Measurements from ENCODE around the gene PYGB.

PYGB gene

DNA sequence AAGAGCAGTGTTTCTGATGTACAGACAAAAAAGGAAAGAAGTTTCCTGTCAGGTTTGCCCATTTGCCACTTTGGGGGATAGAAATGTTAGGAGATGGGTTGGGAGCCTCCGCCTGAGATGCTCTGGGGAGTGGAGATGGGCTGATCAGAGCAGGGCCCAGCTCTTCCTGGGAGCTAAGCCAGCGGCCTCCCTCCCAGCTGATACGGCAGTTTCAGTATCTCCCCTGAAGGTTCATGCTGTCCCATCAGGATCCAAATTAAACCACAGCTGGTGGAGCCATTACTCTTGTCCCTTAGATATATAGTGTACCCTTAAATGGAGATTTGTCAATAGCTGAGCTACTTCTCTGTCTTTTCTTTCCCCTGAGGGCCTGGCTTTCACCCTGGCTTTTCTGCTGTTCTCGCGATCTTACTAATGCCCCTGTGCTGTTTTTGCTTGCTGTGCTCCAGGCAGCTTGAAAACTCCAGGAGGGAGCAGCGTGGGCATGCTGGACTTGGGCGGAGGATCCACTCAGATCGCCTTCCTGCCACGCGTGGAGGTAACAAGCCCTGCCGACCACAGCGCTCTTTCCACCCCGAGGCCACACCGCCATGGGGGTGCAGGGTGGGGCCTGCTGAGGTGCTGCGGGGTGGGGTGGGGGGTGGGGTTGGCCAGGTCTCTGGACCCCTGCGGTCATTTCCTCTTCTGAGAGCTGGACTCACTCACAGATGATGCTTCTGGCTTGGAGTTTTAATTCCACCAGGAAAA, 31.5 kb upstream of the PYGB start:
- TF ChIP-seq, protein P1, sequence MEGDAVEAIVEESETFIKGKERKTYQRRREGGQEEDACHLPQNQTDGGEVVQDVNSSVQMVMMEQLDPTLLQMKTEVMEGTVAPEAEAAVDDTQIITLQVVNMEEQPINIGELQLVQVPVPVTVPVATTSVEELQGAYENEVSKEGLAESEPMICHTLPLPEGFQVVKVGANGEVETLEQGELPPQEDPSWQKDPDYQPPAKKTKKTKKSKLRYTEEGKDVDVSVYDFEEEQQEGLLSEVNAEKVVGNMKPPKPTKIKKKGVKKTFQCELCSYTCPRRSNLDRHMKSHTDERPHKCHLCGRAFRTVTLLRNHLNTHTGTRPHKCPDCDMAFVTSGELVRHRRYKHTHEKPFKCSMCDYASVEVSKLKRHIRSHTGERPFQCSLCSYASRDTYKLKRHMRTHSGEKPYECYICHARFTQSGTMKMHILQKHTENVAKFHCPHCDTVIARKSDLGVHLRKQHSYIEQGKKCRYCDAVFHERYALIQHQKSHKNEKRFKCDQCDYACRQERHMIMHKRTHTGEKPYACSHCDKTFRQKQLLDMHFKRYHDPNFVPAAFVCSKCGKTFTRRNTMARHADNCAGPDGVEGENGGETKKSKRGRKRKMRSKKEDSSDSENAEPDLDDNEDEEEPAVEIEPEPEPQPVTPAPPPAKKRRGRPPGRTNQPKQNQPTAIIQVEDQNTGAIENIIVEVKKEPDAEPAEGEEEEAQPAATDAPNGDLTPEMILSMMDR (IDR thresholded peaks at IDR 0.05; ENCODE audit: insufficient read depth, missing control alignments): no peak
- FAIRE-seq (no peak), DNase-seq (ENCODE audit: insufficient read length, low spot score) (no peak)

DNA sequence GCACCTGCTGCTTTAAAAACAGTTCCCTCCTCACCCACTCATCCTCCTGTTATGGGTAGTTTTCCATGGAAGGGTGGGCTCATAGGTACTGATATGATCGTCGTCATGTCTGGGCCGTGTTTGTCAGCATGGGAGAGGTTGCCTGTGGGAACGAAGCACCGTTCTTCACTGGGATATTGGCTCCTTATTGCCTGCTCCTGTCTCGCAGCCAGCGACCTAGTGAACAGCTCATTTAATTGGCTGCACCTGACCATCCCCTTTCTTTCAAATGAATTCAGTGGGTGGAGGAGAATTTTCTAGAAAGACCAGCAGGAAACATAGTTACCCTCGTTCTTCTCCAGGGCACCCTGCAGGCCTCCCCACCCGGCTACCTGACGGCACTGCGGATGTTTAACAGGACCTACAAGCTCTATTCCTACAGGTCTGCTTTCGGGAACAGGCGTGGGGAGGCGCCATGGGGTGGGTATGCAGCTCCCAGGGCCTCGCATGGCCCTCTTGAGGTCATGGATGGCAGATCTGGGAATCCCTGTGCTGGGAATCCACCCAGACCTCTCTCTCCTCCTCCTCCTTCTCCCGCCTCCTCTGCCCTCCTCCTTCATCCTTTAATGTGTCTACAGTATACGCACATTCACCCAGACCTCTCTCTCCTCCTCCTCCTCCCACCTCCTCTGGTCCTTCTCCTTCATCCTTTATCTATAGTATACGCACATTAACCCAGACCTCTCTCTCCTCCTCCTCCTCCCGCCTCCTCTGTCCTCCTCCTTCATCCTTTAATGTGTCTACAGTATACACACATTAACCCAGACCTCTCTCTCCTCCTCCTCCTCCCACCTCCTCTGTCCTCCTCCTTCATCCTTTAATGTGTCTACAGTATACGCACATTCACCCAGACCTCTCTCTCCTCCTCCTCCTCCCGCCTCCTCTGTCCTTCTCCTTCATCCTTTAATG, 30.4 kb upstream of the PYGB start:
- no peak for DNase-seq (ENCODE audit: insufficient read length, low spot score)
- TF ChIP-seq, protein P1 (IDR thresholded peaks at IDR 0.05; ENCODE audit: insufficient read depth, missing control alignments): no peak
- no peak for FAIRE-seq

DNA sequence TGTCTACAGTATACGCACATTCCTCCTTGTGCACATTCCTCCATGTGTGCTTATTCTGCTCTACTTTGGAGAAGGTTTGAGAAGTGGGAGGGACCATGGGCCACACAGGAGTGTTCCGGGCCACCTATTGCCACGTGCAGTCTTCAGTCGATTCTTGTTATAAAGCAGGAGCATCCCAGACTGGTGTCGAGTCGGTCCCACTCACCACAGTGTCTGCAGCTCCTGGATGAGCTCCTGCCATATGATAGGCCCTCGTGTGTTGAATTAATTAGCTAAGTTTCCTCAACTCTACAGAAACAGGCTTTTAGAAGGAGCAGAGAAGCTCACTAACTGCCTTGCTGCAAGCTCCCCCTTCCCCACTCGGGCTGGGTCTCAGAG, 29.8 kb upstream of the PYGB start:
- TF ChIP-seq, protein P1 (IDR thresholded peaks at IDR 0.05; ENCODE audit: insufficient read depth, missing control alignments): no peak
- FAIRE-seq (no peak), DNase-seq (ENCODE audit: insufficient read length, low spot score) (no peak)

DNA sequence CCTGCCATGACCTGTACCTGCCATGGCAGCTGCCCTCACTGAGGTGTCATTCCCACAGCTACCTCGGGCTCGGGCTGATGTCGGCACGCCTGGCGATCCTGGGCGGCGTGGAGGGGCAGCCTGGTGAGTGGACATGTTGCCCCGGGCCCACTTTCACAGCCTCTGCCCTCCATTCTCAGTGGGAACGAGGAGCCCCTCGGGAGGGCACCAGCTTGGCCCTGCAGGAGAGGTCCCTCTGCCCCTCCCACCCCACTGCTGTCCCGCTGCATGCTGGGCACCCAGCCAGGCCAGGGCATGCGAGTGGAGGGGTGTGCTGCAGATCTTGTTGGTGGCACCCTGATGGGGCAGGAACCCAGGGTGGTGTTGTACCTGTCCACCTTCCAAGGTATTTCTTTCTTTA, 29.4 kb upstream of the PYGB start:
- FAIRE-seq: no peak
- TF ChIP-seq, protein P1 (IDR thresholded peaks at IDR 0.05; ENCODE audit: insufficient read depth, missing control alignments): no peak
- DNase-seq (ENCODE audit: insufficient read length, low spot score): no peak

DNA sequence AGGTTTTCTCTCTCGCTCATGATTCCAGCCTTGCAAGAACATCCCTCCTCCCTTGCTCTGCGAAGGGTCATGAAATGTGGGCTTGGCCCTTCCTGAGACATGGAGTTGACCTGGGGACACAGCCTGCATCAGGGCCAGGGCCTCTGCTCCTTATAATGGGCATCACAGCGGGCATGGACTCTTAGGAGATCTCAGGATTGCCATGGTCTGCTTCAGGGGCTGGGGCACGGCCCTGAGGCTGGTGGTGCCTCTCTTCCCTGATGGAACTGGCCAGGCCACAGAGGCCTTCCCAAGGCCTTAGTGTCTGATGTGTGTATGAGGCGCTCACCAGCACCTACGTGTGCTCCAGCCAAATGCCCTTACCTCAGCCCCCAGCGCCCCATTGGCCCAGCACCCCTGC, 28.5 kb upstream of the PYGB start:
- TF ChIP-seq, protein P1 (IDR thresholded peaks at IDR 0.05; ENCODE audit: insufficient read depth, missing control alignments): no peak
- FAIRE-seq (no peak), DNase-seq (ENCODE audit: insufficient read length, low spot score) (no peak)

DNA sequence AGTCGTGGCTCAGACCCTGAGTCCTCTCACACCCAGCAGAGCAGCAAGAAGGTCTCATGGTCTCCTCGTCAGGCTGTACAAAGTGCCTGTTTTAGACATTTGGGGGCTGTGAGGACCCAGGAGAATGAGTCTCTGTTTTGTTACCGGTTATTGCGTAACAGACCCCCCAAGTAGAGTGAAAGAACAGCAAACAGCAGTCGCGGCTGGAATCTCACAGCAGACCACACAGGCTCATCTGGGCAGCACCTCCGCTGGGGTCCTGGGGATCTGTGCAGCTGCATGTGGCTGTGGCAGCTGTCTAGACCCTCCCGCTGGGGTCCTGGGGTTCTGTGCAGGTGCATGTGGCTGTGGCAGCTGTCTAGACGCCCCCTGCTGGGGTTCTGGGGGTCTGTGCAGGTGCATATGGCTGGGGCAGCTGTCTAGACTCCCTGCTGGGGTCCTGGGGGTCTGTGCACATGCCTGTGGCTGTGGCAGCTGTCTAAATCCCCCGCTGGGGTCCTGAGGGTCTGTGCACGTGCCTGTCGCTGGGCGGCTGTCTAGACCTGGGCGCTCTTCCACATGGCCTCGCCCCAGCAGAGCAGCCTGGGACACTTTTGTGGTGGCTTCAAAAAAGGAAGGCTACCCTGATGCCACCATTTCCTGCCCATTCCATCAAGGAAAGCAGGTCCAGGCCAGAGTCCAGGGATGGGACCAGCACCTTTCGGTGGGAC, 27.7 kb upstream of the PYGB start:
- TF ChIP-seq, protein P1 (IDR thresholded peaks at IDR 0.05; ENCODE audit: insufficient read depth, missing control alignments): peak; percentile 28
- DNase-seq (ENCODE audit: insufficient read length, low spot score): no peak
- FAIRE-seq: no peak
